Measurements from ENCODE around the gene ITCH.
"Not testable (repeated sequence)": the region's sequence is repeated elsewhere in the genome, so short reads cannot be mapped to it uniquely, and the experiment has no call there.

DNA sequence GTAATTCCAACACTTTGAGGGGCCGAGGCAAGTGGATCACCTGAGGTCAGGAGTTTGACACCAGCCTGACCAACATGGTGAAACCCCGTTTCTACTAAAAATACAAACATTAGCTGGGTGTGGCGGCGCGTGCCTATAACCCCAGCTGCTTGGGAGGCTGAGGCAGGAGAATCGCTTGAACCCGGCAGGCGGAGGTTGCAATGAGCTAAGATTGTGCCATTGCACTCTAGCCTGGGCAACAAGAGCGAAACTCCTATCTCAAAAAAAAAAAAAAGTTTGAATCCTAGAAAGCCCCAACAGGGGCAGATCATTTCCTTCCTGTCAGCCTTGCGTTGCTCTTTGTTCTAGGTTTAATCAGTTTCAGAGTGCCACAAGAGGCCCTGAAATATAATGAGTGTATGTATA lies 42.2 kb downstream of the ITCH start:
- TF ChIP-seq, protein P1, sequence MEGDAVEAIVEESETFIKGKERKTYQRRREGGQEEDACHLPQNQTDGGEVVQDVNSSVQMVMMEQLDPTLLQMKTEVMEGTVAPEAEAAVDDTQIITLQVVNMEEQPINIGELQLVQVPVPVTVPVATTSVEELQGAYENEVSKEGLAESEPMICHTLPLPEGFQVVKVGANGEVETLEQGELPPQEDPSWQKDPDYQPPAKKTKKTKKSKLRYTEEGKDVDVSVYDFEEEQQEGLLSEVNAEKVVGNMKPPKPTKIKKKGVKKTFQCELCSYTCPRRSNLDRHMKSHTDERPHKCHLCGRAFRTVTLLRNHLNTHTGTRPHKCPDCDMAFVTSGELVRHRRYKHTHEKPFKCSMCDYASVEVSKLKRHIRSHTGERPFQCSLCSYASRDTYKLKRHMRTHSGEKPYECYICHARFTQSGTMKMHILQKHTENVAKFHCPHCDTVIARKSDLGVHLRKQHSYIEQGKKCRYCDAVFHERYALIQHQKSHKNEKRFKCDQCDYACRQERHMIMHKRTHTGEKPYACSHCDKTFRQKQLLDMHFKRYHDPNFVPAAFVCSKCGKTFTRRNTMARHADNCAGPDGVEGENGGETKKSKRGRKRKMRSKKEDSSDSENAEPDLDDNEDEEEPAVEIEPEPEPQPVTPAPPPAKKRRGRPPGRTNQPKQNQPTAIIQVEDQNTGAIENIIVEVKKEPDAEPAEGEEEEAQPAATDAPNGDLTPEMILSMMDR (IDR thresholded peaks at IDR 0.05; ENCODE audit: borderline replicate concordance, extremely low read depth, low read length, poor library complexity, severe bottlenecking): not testable (repeated sequence)
- not testable (repeated sequence) for TF ChIP-seq EZH2 (IDR thresholded peaks at IDR 0.05; ENCODE audit: borderline replicate concordance, low read depth, low read length, severe bottlenecking)
